SHP77 (cell line): ENCODE results near the gene PRSS16.
"Not testable (repeated sequence)": the region's sequence is repeated elsewhere in the genome, so short reads cannot be mapped to it uniquely, and the experiment has no call there.

ENCODE experiments used
- DNase-seq, 2 experiments: peaks; one replicate each; lab custom pipeline; 2025; lab: John Stamatoyannopoulos, UW

The PRSS16 gene

GRCh38 chr6:27247133-27247836, at the start of gene PRSS16:
Gene PRSS16, plus strand, starts transcription at chr6:27247701. Its CDS starts 37 bp downstream, at chr6:27247738.
- DNase-seq = no peak

GRCh38 chr6:27205375-27206278, 41.9 kb upstream of the PRSS16 start:
- DNase-seq = no peak

- DNase-seq = no peak
These were observed 40.7 kb upstream of the PRSS16 start for GRCh38 chr6:27206806-27207205.

- no peak for DNase-seq
These were observed 39.5 kb upstream of the PRSS16 start for GRCh38 chr6:27208042-27208441.

- no peak for DNase-seq
These were observed 38.3 kb upstream of the PRSS16 start for GRCh38 chr6:27209196-27209595.

GRCh38 chr6:27209659-27210269, 37.7 kb upstream of the PRSS16 start:
- no peak for DNase-seq

- DNase-seq = not testable (repeated sequence)
These were observed 34.4 kb upstream of the PRSS16 start for GRCh38 chr6:27213091-27213517.

GRCh38 chr6:27213544-27214125, 33.9 kb upstream of the PRSS16 start:
- DNase-seq = no peak

GRCh38 chr6:27214126-27214601, 33.3 kb upstream of the PRSS16 start:
- DNase-seq = no peak

GRCh38 chr6:27216874-27217273, 30.6 kb upstream of the PRSS16 start:
- DNase-seq = no peak

- DNase-seq = not testable (repeated sequence)
These were observed 24.5 kb upstream of the PRSS16 start for GRCh38 chr6:27222971-27223370.

GRCh38 chr6:27224729-27225128, 22.8 kb upstream of the PRSS16 start:
- DNase-seq = no peak

- no peak for DNase-seq
These were observed 18.5 kb upstream of the PRSS16 start for GRCh38 chr6:27228963-27229477.

GRCh38 chr6:27230758-27231111, 16.8 kb upstream of the PRSS16 start:
- no peak for DNase-seq

- DNase-seq = no peak
These were observed 12.9 kb upstream of the PRSS16 start for GRCh38 chr6:27234576-27234975.

GRCh38 chr6:27237089-27237803, 10.3 kb upstream of the PRSS16 start:
- DNase-seq = no peak

- no peak for DNase-seq
These were observed 9.2 kb upstream of the PRSS16 start for GRCh38 chr6:27238010-27238983.

- no peak for DNase-seq
These were observed 8.2 kb upstream of the PRSS16 start for GRCh38 chr6:27239258-27239657.

- no peak for DNase-seq
These were observed 6.1 kb upstream of the PRSS16 start for GRCh38 chr6:27241443-27241842.
